ENCODE results near the gene RBAK.
"Not testable (repeated sequence)": the region's sequence is repeated elsewhere in the genome, so short reads cannot be mapped to it uniquely, and the experiment has no call there.

DNA sequence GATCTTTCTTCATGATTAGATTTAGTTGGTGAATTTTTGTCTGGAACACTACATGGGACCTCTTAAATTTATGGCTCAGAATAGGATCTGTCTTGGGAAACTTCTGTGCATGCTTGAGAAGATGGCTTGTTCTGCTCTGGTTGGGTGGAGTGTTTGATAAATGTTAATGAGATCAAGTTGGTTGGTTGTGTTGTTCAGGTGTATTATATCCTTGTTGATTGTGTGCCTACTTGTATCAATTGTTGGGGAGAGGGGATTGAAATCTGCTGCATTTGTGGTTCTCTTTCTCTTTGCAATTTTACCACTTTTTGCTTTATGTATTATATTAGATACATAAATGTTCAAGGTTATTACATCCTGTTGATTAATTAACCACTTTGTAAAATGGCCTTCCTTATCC lies 6.1 kb downstream of the RBAK start:
- not testable (repeated sequence) for TF ChIP-seq POLR2A (IDR thresholded peaks at IDR 0.05)
- TF ChIP-seq, protein P1, sequence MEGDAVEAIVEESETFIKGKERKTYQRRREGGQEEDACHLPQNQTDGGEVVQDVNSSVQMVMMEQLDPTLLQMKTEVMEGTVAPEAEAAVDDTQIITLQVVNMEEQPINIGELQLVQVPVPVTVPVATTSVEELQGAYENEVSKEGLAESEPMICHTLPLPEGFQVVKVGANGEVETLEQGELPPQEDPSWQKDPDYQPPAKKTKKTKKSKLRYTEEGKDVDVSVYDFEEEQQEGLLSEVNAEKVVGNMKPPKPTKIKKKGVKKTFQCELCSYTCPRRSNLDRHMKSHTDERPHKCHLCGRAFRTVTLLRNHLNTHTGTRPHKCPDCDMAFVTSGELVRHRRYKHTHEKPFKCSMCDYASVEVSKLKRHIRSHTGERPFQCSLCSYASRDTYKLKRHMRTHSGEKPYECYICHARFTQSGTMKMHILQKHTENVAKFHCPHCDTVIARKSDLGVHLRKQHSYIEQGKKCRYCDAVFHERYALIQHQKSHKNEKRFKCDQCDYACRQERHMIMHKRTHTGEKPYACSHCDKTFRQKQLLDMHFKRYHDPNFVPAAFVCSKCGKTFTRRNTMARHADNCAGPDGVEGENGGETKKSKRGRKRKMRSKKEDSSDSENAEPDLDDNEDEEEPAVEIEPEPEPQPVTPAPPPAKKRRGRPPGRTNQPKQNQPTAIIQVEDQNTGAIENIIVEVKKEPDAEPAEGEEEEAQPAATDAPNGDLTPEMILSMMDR (IDR thresholded peaks at IDR 0.05) = not testable (repeated sequence)
